ENCODE data around the gene SPOPL. TPM values are rescaled to one million over a fixed set of nuclear protein-coding genes. Genes with fewer than 3 reads are reported as not detected.
"Not testable (repeated sequence)": the region's sequence is repeated elsewhere in the genome, so short reads cannot be mapped to it uniquely, and the experiment has no call there.

Gene SPOPL
- total RNA-seq, 1 experiment from 2014 or later: 19.0 TPM

DNA sequence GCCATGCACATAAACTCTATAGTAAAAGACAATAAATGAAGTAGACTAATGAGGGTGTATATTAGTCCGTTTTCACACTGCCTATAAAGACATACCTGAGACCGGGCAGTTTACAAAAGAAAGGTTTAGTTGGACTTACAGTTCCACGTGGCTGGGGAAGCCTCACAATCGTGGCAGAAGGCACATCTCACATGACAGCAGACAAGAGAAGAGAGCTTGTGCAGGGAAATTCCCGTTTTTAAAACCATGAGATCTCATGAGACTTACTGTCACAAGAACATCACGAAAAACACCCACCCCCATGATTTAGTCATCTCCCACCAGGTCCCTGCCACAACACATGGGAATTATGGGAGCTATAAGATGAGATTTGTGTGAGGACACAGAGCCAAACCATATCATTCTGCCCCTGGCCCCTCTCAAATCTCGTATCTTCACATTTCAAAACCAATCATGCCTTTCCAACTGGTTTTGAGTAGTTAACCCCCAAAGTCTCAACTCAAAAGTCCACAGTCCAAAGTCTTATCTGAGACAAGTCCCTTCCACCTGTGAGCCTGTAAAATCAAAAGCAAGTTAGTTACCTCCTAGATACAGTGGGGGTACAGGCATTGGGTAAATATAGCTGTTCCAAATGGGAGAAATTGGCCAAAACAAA, 21.6 kb downstream of the SPOPL start:
- not testable (repeated sequence) for DNase-seq (ENCODE audit: low spot score)

GRCh38 chr2:138523673-138524042, 22.1 kb downstream of the SPOPL start:
- DNase-seq (ENCODE audit: low spot score): not testable (repeated sequence)

GRCh38 chr2:138524353-138524752, 22.8 kb downstream of the SPOPL start:
- not testable (repeated sequence) for DNase-seq (ENCODE audit: low spot score)

DNA sequence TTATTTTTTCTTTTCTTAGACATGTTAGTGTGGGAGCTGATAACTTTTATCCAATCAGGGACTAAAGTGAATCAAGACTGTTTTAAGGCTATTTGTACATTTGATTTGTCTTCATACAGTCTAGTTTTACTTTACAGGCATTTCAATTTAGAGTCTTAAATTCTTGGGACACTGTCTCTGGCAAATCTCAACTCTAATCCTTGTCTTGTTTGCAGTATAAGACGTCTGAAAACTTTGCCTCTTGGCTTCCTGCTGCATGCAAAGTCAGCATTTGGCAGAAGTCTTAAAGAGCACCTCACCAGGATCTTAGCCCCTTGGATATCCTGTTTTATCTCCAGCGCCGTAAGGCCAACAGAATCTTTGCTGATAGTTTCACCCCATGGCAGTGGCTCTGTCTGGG, 30.3 kb downstream of the SPOPL start:
- no peak for DNase-seq (ENCODE audit: low spot score)

- DNase-seq (ENCODE audit: low spot score): no peak
These were observed 33.2 kb downstream of the SPOPL start for GRCh38 chr2:138534791-138535190.

DNA sequence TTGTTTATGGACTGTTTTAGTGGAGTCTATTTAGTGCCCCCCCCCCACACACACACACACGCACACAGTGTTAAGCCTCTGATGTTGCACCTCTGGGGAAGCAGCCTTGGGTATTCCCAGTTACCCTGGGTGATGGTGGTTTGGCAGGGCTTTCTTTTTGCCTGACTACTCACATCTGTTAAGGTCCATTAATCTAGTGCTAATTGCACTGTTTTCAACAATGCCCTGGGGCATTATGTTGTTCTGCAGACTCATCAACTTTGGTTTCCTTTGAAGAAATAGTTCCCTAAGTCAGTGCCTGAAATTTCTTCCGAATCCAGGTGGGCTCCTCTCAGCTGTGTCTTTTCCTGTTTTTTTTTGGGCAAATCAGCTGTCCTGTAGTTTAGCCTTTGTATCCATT, 34.7 kb downstream of the SPOPL start:
- DNase-seq (ENCODE audit: low spot score): no peak

GRCh38 chr2:138536740-138537139, 35.2 kb downstream of the SPOPL start:
- no peak for DNase-seq (ENCODE audit: low spot score)

DNA sequence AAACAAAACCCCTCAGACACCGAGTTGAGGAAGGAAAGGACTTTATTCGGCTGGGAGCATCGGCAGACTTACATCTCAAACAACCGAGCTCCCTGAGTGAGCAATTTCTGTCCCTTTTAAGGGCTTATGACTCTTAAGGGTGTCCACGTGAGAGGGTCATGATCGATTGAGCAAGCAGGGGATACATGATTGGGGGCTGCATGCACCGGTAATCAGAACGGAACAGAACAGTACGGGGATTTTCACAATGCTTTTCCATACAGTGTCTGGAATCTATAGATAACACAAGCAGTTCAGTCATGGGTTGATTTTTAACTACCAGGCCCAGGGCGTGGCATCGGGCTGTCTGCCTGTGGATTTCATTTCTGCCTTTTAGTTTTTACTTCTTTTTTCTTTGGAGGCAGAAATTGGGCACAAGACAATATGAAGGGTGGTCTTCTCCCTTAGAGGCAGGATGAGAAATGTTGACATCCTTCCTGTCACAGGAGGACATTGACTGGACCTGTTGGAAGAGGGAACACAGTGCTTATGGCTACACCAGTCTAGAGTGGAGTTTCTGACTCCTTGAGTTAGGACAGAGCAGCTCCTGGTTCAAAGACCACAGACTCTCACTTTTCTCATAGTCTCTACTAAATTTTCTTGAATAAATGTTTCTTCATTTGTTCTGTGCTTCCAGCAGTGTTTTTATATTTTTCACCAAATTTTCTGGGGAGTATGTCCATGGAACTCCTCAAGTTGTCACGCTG, 35.8 kb downstream of the SPOPL start:
- DNase-seq (ENCODE audit: low spot score): no peak

- peak; percentile 78 for DNase-seq (ENCODE audit: low spot score)
These were observed 42.6 kb downstream of the SPOPL start for GRCh38 chr2:138544206-138544605.

- DNase-seq (ENCODE audit: low spot score): no peak
These were observed 47.2 kb downstream of the SPOPL start for GRCh38 chr2:138548796-138549195.

GRCh38 chr2:138550172-138550571, 48.6 kb downstream of the SPOPL start:
- no peak for DNase-seq (ENCODE audit: low spot score)

GRCh38 chr2:138550670-138551287, 49.2 kb downstream of the SPOPL start:
- no peak for DNase-seq (ENCODE audit: low spot score)

- no peak for DNase-seq (ENCODE audit: low spot score)
These were observed 52.6 kb downstream of the SPOPL start for GRCh38 chr2:138554123-138554522.

DNA sequence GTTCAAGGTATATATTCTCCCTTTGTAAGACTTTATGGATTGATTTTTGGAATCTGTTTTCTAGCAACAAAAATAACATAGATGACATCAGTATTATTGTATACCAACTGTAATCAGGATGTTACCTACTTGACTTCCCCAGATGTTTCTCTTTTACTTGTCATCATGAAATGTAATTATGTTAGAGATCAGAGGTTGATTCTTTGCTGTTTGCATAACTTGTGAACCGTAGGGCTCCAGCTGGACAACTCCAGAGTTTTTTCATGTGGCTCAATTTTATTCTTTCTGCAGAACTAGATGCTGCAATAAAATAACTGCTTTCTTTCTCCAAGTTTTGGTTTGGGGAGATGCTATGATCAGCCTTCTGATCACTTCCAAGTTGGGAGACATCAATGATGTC, 58.1 kb downstream of the SPOPL start:
- no peak for DNase-seq (ENCODE audit: low spot score)

DNA sequence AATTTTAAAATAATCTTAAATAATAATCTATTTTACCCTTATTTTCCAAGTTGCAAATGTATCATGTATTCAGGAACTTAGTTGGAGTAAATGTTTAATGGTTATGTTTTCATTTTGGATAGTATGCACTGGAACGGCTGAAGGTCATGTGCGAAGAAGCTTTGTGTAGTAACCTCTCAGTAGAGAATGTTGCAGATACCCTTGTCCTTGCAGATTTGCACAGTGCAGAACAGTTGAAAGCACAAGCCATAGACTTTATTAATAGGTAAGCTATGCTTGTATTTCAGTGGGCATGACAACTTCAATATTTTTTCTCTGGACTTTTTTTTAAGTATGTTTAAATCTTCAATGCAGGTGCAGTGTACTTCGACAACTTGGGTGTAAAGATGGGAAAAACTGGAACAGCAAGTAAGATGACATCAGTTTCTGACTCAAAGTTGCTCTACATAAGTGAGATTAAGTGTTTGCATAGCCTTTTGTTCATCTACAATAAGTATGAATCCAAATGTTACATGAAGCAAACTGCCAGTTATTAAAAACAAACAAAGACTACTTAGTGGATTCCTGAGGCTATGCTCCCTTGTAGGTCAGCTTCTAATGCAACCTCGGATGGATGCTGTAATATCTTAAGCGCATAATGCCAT, 63.1 kb downstream of the SPOPL start:
- no peak for DNase-seq (ENCODE audit: low spot score)

DNA sequence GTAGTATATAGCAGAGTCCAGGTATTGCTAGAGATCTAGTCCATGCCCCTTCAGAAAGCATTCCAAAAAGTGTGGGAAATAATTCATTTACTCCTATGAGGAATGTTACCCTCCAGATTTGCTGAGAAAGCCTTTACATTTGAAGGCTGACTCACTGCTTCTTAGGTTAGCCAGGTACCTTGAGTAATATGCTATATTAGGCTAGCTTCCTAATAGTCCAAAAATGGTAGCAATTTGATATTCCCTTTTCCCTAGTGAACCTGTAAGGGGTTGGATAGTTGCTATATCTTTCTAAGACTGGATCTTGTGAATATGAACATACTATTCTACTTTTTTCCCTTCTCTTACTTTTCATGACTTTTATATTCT, 63.6 kb downstream of the SPOPL start:
- DNase-seq (ENCODE audit: low spot score): no peak

GRCh38 chr2:138572318-138572717, 70.7 kb downstream of the SPOPL start:
- DNase-seq (ENCODE audit: low spot score): no peak

DNA sequence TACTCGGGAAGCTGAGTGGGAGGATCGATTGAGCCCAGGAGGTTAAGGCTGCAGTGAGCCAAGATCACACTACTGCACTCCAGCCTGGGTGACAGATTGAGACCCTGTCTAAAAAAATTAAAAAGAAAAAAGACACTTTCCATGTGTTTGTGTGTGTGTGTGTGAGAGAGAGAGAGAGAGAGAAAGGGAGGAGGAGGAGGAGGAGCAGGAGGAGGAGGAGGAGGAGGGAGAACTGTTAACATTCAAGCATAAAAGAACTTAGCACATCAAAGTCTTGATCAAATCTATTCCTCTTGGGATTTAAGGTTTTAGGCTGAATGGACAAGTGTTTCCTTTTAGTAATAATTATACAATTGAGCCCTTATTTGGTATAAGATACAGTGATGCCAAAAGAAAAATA, 75.5 kb downstream of the SPOPL start:
- DNase-seq (ENCODE audit: low spot score): no peak

GRCh38 chr2:138579556-138579955, 78.0 kb downstream of the SPOPL start:
- no peak for DNase-seq (ENCODE audit: low spot score)

- no peak for DNase-seq (ENCODE audit: low spot score)
These were observed 80.3 kb downstream of the SPOPL start for GRCh38 chr2:138581909-138582308.

- no peak for DNase-seq (ENCODE audit: low spot score)
These were observed 88.1 kb downstream of the SPOPL start for GRCh38 chr2:138589663-138590062.

GRCh38 chr2:138596403-138596802, 94.8 kb downstream of the SPOPL start:
- no peak for DNase-seq (ENCODE audit: low spot score)
